ENCODE measurements around the gene SCAMP3.
A peak's percentile ranks its signal among the peaks of the same experiment; 100 is the strongest.

SCAMP3 gene

DNA sequence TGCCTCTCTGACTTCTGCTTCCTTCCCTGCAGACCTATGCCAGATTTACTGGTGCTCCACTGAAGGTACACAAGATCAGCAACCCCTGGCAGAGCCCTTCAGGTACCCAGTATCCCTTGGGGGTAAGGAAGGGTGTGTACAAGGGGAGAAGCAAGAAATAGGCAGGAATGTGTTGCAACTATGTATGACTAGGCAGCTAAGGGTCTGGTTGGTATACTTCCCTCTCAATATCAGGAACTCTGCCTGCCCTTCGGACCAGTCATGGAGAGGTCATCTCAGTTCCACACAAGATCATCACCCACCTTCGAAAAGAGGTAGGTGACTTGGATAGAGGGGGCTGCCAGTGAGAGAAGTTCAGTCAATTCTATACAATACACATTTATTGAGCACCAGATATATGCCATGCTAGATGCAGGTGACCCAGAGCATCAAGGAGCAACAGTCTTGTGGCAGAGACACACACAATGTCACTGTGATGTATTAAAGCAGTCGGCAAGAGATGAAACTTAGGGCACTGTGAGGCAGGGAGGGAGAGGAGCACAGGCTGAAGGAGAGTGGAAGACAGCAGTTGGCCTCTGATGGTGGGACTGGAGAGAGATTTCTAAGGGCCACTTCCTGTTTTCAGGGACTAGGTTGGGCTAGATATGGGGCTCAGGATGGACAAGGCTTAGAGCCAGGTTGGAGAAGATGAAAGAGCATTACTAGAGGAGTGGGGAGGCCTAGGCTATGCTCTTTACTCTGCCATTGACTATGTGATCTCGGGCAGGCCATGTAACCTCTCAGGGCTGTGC is 51.7 kb downstream of the SCAMP3 start:
- TF ChIP-seq CTCF (IDR thresholded peaks at IDR 0.05; ENCODE audit: low read depth, low read length): no peak
- no peak for DNase-seq
- H3K9me3 ChIP-seq (ENCODE audit: severe bottlenecking): no peaks in the 10 kb centered on the region
- no peaks in the 10 kb centered on the region for H3K27me3 ChIP-seq (ENCODE audit: insufficient read depth, low read depth, severe bottlenecking)
- H3K27ac ChIP-seq: no peak overlapping the region
- H3K4me3 ChIP-seq (ENCODE audit: low read depth, low read length): no peak overlapping the region
- peaks cover 10% of the 10 kb centered on the region for H3K36me3 ChIP-seq

DNA sequence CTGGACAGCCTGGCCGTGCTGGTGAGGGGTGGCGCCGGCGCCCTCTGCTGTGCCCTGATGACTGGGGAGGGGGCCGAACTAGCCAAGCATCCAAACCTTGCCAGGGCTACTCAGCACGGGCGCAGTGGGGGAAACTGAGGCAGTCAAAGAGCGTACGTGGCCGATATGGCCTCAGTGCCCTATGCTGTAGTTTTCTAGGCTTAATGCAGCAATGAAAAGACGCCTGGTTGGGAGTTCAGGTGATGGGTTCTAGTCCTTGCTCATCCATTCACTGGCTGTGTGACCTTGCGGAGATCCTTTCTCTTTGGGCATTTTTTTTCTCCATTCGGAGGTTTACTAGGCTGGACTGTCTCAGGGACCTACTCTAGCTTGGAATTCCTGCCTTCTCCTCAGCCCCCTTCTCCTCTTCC is 52.8 kb downstream of the SCAMP3 start:
- 0 out of 2 replicates have a peak, but pooled peaks have one; percentile 16 for TF ChIP-seq CTCF (IDR thresholded peaks at IDR 0.05; ENCODE audit: low read depth, low read length)
- no peak for DNase-seq

DNA sequence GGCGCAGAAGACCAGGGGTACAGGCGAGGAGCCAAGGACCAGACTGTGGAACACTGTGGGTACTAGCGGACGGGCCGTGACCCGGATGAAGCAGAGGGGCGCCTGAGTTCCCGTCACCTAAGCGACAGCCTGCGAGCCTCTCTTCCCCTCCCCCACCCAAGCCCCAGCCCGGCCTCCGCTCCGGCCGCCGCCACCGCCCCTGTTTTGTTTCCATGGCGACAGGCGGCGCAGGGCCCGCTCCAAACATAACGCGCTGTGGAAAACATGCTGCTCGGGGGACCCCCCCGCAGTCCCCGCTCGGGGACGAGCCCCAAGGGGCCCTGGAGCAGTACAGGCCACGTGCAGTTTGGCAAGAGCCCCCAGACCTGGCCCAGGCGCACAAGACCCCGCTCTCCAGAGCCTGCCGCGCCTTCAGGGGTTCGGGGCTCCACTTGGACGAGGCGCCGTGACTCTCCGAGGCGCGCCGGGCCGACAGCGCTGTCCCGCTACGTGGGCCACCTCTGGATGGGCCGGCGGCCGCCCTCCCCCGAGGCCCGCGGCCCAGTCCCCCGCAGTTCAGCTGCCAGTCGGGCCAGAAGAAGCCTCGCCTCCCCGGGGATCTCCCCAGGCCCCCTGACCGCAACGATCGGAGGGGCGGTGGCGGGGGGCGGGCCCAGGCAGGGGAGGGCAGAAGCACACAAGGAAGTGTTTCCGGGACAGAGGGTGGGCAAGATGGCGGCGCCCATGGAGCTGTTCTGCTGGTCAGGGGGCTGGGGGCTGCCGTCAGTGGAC is 53.4 kb downstream of the SCAMP3 start, which contains the start of gene MTX1:
TSS of gene MTX1 (plus strand) at position 155 of the 771 bp plus-strand sequence. CDS start at position 265, 110 bp downstream.
- Histone ChIP-seq H3K4me3 (ENCODE audit: low read depth, low read length) (peak within 1 kb of the TSS; percentile 97), H3K27me3 (ENCODE audit: insufficient read depth, low read depth, severe bottlenecking) (no peaks in the 10 kb centered on the region), H3K36me3 (peaks cover 14% of the 10 kb centered on the region), H3K9me3 (ENCODE audit: severe bottlenecking) (no peaks in the 10 kb centered on the region), H3K27ac (peak within 1 kb of the TSS; percentile 96)
- TF ChIP-seq CTCF (IDR thresholded peaks at IDR 0.05; ENCODE audit: low read depth, low read length): no peak
- peak; percentile 99 for DNase-seq

More for the DNA sequence above, 52.8 kb downstream of the SCAMP3 start:
- peaks cover 14% of the 10 kb centered on the region for H3K36me3 ChIP-seq
- no peaks in the 10 kb centered on the region for H3K27me3 ChIP-seq (ENCODE audit: insufficient read depth, low read depth, severe bottlenecking)
- H3K9me3 ChIP-seq (ENCODE audit: severe bottlenecking): no peaks in the 10 kb centered on the region
- H3K4me3 ChIP-seq (ENCODE audit: low read depth, low read length): peak overlapping the region; percentile 97
- H3K27ac ChIP-seq: peak overlapping the region; percentile 96

GRCh38 chr1:155207806-155208540 is 54.2 kb downstream of the SCAMP3 start, which contains the start of gene THBS3:
Gene THBS3 (minus strand): TSS chr1:155207897. CDS start chr1:155207876, 21 bp downstream.
- Histone ChIP-seq H3K27ac (peak within 1 kb of the TSS; percentile 96), H3K36me3 (peaks cover 18% of the 10 kb centered on the region), H3K4me3 (ENCODE audit: low read depth, low read length) (peak within 1 kb of the TSS; percentile 97), H3K27me3 (ENCODE audit: insufficient read depth, low read depth, severe bottlenecking) (no peaks in the 10 kb centered on the region), H3K9me3 (ENCODE audit: severe bottlenecking) (no peaks in the 10 kb centered on the region)
- DNase-seq: peak; percentile 91
- TF ChIP-seq CTCF (IDR thresholded peaks at IDR 0.05; ENCODE audit: low read depth, low read length): no peak

GRCh38 chr1:155206891-155207805 is 55.0 kb downstream of the SCAMP3 start:
- H3K36me3 ChIP-seq: peaks cover 26% of the 10 kb centered on the region
- peak; percentile 100 for TF ChIP-seq CTCF (IDR thresholded peaks at IDR 0.05; ENCODE audit: low read depth, low read length)
- H3K9me3 ChIP-seq (ENCODE audit: severe bottlenecking): no peaks in the 10 kb centered on the region
- DNase-seq: peak; percentile 99
- no peaks in the 10 kb centered on the region for H3K27me3 ChIP-seq (ENCODE audit: insufficient read depth, low read depth, severe bottlenecking)
- H3K27ac ChIP-seq: peak overlapping the region; percentile 96
- peak overlapping the region; percentile 97 for H3K4me3 ChIP-seq (ENCODE audit: low read depth, low read length)
